ENCODE measurements around the gene FAM47B. TPM values are rescaled to one million over a fixed set of nuclear protein-coding genes. Genes with fewer than 3 reads are reported as not detected.

FAM47B gene
- total RNA-seq, 1 experiment from 2014 or later = not detected

DNA sequence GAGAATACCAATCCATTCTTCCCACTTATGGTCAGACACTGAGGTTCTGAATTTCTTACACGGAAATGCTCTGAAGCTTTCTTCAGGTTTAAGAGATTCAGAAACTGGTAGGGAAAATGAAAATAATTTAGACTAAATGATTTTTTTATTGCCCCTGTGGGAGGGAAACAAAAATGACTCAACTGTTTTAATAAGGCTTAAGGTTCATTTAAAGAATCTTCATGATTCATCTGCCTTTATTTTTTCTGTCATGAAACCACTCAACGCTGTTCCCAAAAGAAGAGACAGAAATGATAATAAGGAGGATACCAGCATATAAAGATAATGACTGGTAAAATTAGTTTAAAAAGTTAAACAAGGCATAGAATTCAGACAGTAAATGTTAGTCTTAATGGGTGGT lies 39.3 kb upstream of the FAM47B start:
- Histone ChIP-seq H3K79me2 (ENCODE audit: insufficient read depth, low read length) (no peaks in the 10 kb centered on the region), H3K4me1 (ENCODE audit: insufficient read depth, low read length) (no peaks in the 10 kb centered on the region), H2BK120ac (ENCODE audit: low read depth, low read length, poor library complexity, severe bottlenecking) (no peak overlapping the region), H3K14ac (ENCODE audit: insufficient read depth, low read length) (no peak overlapping the region), H2BK12ac (ENCODE audit: insufficient read length, low read depth, low read length) (no peak overlapping the region), H2BK20ac (ENCODE audit: low read depth, low read length, poor library complexity, severe bottlenecking) (no peak overlapping the region), H3K23me2 (ENCODE audit: insufficient read length, low read depth, low read length, poor library complexity, severe bottlenecking) (no peaks in the 10 kb centered on the region), H3K9me3 (ENCODE audit: control insufficient read depth, low read depth, low read length) (no peaks in the 10 kb centered on the region), H3K27me3 (ENCODE audit: insufficient read depth, low read length) (no peaks in the 10 kb centered on the region), H3K4me2 (ENCODE audit: insufficient read depth, insufficient read length, low read length) (no peak overlapping the region), H2AK5ac (ENCODE audit: insufficient read length, low read length) (no peak overlapping the region), H3K23ac (ENCODE audit: insufficient read length, low read depth, low read length) (no peak overlapping the region), H4K8ac (replicated peaks; ENCODE audit: insufficient read length, low read depth, low read length) (no peak overlapping the region), H4K20me1 (ENCODE audit: control insufficient read depth, insufficient read depth, insufficient read length) (no peaks in the 10 kb centered on the region), H3K18ac (ENCODE audit: insufficient read length, low read depth, low read length) (no peak overlapping the region), H3K9ac (ENCODE audit: extremely low read depth, insufficient read length, low read length) (no peak overlapping the region), H3K79me1 (ENCODE audit: insufficient read depth, low read depth, low read length, poor library complexity, severe bottlenecking) (no peaks in the 10 kb centered on the region), H4K5ac (ENCODE audit: insufficient read length, low read depth, low read length) (no peak overlapping the region), H2AFZ (ENCODE audit: low read length) (no peak overlapping the region), H3T11ph (ENCODE audit: low read length) (no peak overlapping the region), H4K91ac (ENCODE audit: insufficient read length, low read depth, low read length) (no peak overlapping the region), H3K4ac (ENCODE audit: low read depth, low read length) (no peak overlapping the region), H2BK15ac (ENCODE audit: low read depth, low read length) (no peak overlapping the region), H2BK5ac (ENCODE audit: insufficient read length, low read length) (no peak overlapping the region), H3K56ac (ENCODE audit: insufficient read length, low read depth, low read length) (no peak overlapping the region), H3K27ac (ENCODE audit: insufficient read length, low read depth, low read length) (no peak overlapping the region)
- no peaks in the 10 kb centered on the region for H3K27me3 Mint-ChIP-seq (ENCODE audit: low read depth)
- WGBS (ENCODE audit: extremely low coverage, insufficient read length, low lambda C conversion rate) = no CpG with 5 or more reads among the region's 2 CpGs
- peaks cover 0 to 4% (median 0%) of the 10 kb centered on the region in 3 experiments; a peak in 1 of 7 replicates for H3K36me3 Mint-ChIP-seq (ENCODE audit: insufficient read depth in 1 of 3, low read depth in 3 of 3)
- H3K4me1 Mint-ChIP-seq = no peaks in the 10 kb centered on the region
- no peak overlapping the region for H3K4me3 Mint-ChIP-seq
- peaks cover 8 to 53% of the 10 kb centered on the region in 2 experiments; a peak in 4 of 5 replicates for H3K9me3 Mint-ChIP-seq
- H3K27ac Mint-ChIP-seq = no peak overlapping the region
- TF ChIP-seq, protein P1, sequence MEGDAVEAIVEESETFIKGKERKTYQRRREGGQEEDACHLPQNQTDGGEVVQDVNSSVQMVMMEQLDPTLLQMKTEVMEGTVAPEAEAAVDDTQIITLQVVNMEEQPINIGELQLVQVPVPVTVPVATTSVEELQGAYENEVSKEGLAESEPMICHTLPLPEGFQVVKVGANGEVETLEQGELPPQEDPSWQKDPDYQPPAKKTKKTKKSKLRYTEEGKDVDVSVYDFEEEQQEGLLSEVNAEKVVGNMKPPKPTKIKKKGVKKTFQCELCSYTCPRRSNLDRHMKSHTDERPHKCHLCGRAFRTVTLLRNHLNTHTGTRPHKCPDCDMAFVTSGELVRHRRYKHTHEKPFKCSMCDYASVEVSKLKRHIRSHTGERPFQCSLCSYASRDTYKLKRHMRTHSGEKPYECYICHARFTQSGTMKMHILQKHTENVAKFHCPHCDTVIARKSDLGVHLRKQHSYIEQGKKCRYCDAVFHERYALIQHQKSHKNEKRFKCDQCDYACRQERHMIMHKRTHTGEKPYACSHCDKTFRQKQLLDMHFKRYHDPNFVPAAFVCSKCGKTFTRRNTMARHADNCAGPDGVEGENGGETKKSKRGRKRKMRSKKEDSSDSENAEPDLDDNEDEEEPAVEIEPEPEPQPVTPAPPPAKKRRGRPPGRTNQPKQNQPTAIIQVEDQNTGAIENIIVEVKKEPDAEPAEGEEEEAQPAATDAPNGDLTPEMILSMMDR (conservative IDR thresholded peaks at IDR 0.05) = no peak
- DNase-seq = no peak
